HG02610 (cell line): Measurements from ENCODE around the gene DIDO1.
A peak's percentile ranks its signal among the peaks of the same experiment; 100 is the strongest.

Experiments used
- ATAC-seq: cut with Tn5 transposase; IDR thresholded peaks from one replicate; pipeline ENCODE4 v1.9.1; 2021; ENCODE audit warnings: mild to moderate bottlenecking, moderate library complexity; ENCODE audit not compliant: unreplicated experiment

Gene DIDO1

GRCh38 chr20:62913043-62913630, 13.2 kb downstream of the DIDO1 start:
- ATAC-seq = no peak

- no peak for ATAC-seq
Observed at GRCh38 chr20:62911701-62912280, 14.5 kb downstream of the DIDO1 start.

GRCh38 chr20:62910777-62911497, 15.4 kb downstream of the DIDO1 start:
- no peak for ATAC-seq

- no peak for ATAC-seq
Observed at GRCh38 chr20:62910217-62910766, 16.0 kb downstream of the DIDO1 start.

GRCh38 chr20:62908971-62909791, 17.1 kb downstream of the DIDO1 start:
- no peak for ATAC-seq

GRCh38 chr20:62907384-62908317, 18.7 kb downstream of the DIDO1 start:
- no peak for ATAC-seq

GRCh38 chr20:62906647-62907375, 19.5 kb downstream of the DIDO1 start:
- ATAC-seq = no peak

GRCh38 chr20:62906209-62906608, 20.1 kb downstream of the DIDO1 start:
- ATAC-seq = no peak

GRCh38 chr20:62905536-62906117, 20.7 kb downstream of the DIDO1 start:
- no peak for ATAC-seq

- ATAC-seq = no peak
Observed at GRCh38 chr20:62902926-62903615, 23.2 kb downstream of the DIDO1 start.

- ATAC-seq = no peak
Observed at GRCh38 chr20:62901891-62902290, 24.4 kb downstream of the DIDO1 start.

GRCh38 chr20:62900692-62901584, 25.4 kb downstream of the DIDO1 start:
- no peak for ATAC-seq

GRCh38 chr20:62900052-62900691, 26.1 kb downstream of the DIDO1 start:
- ATAC-seq = peak; percentile 60

- no peak for ATAC-seq
Observed at GRCh38 chr20:62899633-62900051, 26.7 kb downstream of the DIDO1 start.

- no peak for ATAC-seq
Observed at GRCh38 chr20:62898970-62899632, 27.2 kb downstream of the DIDO1 start.
